Activated naive CD8-positive, alpha-beta T cell treated with anti-CD3 and anti-CD28 coated beads, Interleukin-2, amount 50 U/mL, for 24 hours (primary cell): ENCODE measurements around the gene ARHGAP9.

Experiments used
- ATAC-seq: fragments of 150-1000 bp; cut with Tn5 transposase; one replicate; pipeline ENCODE4 v1.10.0; 2021
- DNase-seq: peaks from one replicate; pipeline ENCODE4 v3.0.0; 2021
- H3K27ac Mint-ChIP-seq: one replicate; pipeline ENCODE4 v1.8.0; 2021; ENCODE audit warnings: mild to moderate bottlenecking, mixed read lengths
- H3K27me3 Mint-ChIP-seq: one replicate; pipeline ENCODE4 v1.8.0; 2021; ENCODE audit warnings: mixed read lengths
- H3K36me3 Mint-ChIP-seq: one replicate; pipeline ENCODE4 v1.8.0; 2021; ENCODE audit warnings: low read depth, mixed read lengths
- H3K4me1 Mint-ChIP-seq: one replicate; pipeline ENCODE4 v1.8.0; 2021; ENCODE audit warnings: mixed read lengths
- H3K4me3 Mint-ChIP-seq: one replicate; pipeline ENCODE4 v1.8.0; 2021; ENCODE audit warnings: mild to moderate bottlenecking, moderate library complexity, mixed read lengths
- H3K9me3 Mint-ChIP-seq: one replicate; pipeline ENCODE4 v1.8.0; 2021; ENCODE audit warnings: mixed read lengths

ARHGAP9 gene

DNA sequence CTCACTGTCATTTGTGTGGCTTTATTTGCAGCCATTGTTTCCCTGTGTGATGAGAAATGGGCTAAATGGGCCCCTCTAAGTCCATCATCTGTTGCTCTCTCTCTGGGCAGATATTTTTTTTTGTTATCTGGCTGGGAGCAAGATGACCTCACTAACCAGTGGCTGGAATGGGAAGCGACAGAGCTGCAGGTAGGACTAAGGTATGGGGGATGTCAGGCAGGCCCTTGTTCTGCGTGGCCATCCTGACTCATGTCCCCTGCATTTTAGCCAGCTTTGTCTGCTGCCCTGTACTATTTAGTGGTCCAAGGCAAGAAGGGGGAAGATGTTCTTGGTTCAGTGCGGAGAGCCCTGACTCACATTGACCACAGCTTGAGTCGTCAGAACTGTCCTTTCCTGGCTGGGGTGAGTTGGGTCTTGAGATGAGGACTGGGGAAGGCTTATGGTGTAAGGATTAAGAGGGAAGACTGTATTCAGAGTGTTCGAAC, 9.5 kb upstream of the ARHGAP9 start:
- peaks cover 55% of the 10 kb centered on the region for H3K36me3 Mint-ChIP-seq
- no peaks in the 10 kb centered on the region for H3K27me3 Mint-ChIP-seq
- DNase-seq = no peak
- peak overlapping the region; percentile 93 for H3K27ac Mint-ChIP-seq
- no peaks in the 10 kb centered on the region for H3K9me3 Mint-ChIP-seq
- peaks cover 32% of the 10 kb centered on the region for H3K4me1 Mint-ChIP-seq
- ATAC-seq = no peak
- H3K4me3 Mint-ChIP-seq = peak overlapping the region; percentile 97

DNA sequence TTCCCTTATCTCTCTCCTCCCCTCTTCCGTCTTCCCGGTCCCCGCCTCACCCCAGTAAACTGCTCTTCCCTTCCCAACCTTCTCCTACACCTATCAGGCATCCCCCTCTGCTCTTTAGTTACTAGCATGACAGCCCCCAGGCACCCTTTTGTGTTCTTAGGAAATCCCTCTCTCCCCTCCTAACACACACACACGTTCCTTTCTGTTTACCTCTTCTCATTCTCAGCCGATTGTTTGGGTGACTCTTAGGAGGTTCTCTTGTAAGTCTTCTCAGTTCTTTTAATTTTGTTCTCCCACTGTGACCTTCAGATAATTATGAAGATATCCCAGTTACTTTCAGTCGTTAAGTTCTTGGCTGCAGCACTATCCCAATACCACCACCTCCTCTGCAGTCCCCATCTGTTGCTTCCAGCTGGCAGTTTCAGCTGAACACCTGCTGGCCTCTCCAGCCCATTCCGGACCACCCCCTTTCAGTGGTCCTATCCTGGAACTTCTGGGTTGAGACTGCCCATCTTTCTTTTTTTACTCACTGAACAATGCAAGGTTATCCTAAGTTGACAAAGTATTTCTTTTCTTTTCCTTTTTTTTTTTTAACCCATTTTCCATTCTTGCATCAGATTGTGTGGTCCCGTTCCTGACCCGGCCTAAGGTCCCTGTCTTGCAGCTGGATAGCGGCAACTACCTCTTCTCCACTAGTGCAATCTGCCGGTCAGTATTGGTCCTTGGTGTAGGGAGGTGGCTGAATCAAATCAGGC, 8.9 kb upstream of the ARHGAP9 start:
- peak overlapping the region; percentile 97 for H3K4me3 Mint-ChIP-seq
- ATAC-seq = no peak
- no peaks in the 10 kb centered on the region for H3K27me3 Mint-ChIP-seq
- no peaks in the 10 kb centered on the region for H3K9me3 Mint-ChIP-seq
- peaks cover 52% of the 10 kb centered on the region for H3K36me3 Mint-ChIP-seq
- peaks cover 32% of the 10 kb centered on the region for H3K4me1 Mint-ChIP-seq
- no peak for DNase-seq
- peak overlapping the region; percentile 93 for H3K27ac Mint-ChIP-seq

DNA sequence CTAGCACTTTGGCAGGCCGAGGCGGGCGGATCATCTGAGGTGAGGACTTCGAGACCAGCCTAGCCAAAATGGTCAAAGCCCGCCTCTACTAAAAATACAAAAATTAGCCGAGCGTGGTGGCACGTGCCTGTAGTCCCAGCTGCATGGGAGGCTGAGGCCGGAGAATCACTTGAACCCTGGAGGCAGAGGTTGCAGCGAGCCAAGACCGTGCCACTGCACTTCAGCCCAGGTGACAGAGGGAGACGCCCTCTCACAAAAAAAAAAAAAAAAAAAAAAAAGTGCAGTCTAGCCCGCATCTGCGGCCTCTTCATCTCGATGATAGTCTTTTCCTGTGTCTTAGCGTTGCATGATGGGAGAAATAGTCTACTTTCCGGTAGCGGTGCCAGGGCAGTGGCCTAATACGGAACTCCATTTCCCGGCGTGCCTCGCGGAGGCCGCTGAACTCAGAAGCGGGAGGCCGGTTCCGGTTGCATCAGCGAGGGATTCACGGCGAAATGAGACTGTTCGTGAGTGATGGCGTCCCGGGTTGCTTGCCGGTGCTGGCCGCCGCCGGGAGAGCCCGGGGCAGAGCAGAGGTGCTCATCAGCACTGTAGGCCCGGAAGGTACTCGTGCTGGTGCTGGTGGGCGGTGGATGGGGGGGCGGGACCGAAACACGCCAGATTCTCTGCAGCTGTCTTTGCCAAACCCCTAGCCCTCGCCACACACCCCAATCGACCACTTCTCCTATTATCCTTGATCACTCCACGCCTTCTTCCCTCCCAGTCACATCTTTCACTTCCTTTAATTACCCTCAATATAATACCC, 8.1 kb upstream of the ARHGAP9 start, which contains the start of gene MARS1:
TSS of gene MARS1 (plus strand) at position 472 of the 805 bp plus-strand sequence. CDS start at position 495, 23 bp downstream.
- H3K9me3 Mint-ChIP-seq = no peaks in the 10 kb centered on the region
- peaks cover 49% of the 10 kb centered on the region for H3K36me3 Mint-ChIP-seq
- DNase-seq = peak; percentile 91
- H3K4me3 Mint-ChIP-seq = peak within 1 kb of the TSS; percentile 97
- peaks cover 38% of the 10 kb centered on the region for H3K4me1 Mint-ChIP-seq
- H3K27me3 Mint-ChIP-seq = no peaks in the 10 kb centered on the region
- H3K27ac Mint-ChIP-seq = peak within 1 kb of the TSS; percentile 93
- peak; percentile 97 for ATAC-seq

DNA sequence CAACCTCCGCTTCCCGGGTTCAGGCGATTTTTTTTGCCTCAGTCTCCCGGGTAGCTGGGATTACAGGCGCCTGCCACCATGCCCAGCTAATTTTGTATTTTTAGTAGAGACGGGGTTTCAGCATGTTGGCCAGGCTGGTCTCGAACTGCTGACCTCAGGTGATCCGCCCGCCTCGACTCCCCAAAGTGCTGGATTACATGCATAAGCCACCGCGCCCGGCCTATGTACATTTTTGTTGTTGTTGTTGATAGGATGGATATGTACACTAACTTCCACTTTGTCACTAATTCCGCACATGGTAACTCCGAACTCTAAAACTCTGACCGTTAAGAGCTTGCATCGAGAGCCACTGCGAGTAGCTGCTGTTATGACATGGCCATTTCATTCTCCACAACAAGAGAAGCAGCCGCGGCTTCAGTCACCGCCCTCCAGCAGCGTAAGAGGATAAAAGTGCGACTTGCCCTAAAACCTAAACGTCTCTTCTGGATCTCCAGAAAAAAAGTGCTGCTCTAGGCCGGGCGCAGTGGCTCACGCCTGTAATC, 7.5 kb upstream of the ARHGAP9 start:
- H3K27me3 Mint-ChIP-seq = no peaks in the 10 kb centered on the region
- H3K4me1 Mint-ChIP-seq = peaks cover 39% of the 10 kb centered on the region
- H3K36me3 Mint-ChIP-seq = peaks cover 43% of the 10 kb centered on the region
- ATAC-seq = no peak
- H3K9me3 Mint-ChIP-seq = no peaks in the 10 kb centered on the region
- no peak for DNase-seq
- peak overlapping the region; percentile 93 for H3K27ac Mint-ChIP-seq
- H3K4me3 Mint-ChIP-seq = peak overlapping the region; percentile 97

DNA sequence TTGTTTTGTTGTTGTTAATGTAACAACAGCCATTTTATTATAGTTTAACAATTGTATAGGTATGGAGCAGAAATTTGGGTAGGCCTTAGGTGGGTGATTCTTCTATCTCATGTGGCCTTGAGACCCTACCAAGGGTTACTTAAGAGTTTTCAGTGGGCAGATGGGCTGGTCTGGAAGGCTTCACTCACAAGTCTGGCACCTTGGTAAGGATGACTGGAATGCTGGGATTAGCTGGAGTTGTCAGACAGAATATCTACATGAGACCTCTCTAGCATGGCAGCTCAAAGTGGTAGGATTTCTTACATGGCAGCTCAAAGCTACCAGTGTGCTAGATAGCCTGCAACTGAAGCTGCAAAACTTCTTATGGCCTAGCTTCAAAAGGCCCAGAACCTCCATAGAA, 6.0 kb upstream of the ARHGAP9 start:
- H3K4me3 Mint-ChIP-seq = no peak overlapping the region
- peaks cover 45% of the 10 kb centered on the region for H3K4me1 Mint-ChIP-seq
- no peak overlapping the region for H3K27ac Mint-ChIP-seq
- no peaks in the 10 kb centered on the region for H3K9me3 Mint-ChIP-seq
- no peaks in the 10 kb centered on the region for H3K27me3 Mint-ChIP-seq
- H3K36me3 Mint-ChIP-seq = peaks cover 33% of the 10 kb centered on the region
- DNase-seq = no peak
- no peak for ATAC-seq

DNA sequence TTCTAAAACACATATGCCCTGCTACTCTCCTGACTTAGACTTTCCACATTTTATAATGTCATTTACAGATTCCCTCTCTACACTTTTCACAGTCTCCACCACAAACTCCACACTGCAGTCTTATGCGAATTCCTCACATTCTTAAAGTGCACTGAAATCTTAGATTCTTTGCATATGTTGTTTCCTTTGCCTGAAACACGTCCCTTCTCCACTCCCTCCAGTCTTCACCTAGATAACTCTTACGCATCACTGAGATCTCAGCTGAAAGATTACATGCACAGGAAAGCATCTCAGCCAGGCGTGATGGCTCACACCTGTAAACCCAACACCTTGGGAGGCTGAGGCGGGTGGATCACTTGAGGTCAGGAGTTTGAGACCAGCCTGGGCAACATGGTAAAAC, 3.8 kb upstream of the ARHGAP9 start:
- Mint-ChIP-seq H3K36me3 (peaks cover 15% of the 10 kb centered on the region), H3K27me3 (no peaks in the 10 kb centered on the region), H3K27ac (peak overlapping the region; percentile 50), H3K4me3 (no peak overlapping the region), H3K4me1 (peaks cover 51% of the 10 kb centered on the region), H3K9me3 (no peaks in the 10 kb centered on the region)
- DNase-seq = no peak
- ATAC-seq = no peak

DNA sequence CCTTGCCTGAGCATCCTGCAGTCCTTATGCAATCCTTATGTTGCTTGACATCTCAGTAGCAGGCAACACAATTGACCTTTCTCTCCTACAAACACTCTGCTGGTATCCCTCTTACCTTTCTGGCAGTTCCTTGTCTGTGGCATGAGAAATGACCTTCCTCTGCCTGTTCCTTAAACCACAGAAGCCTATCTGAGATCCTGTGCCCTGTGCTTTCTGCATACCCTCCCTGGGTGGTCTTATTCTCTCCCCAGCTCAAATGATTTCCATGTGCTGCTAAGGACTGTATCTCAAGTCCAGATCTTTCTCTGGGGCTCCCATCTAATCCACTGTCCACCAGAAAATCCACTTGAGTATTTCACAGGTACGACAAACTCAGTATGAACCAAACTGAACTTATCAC, 2.0 kb upstream of the ARHGAP9 start:
- no peak overlapping the region for H3K4me3 Mint-ChIP-seq
- no peaks in the 10 kb centered on the region for H3K9me3 Mint-ChIP-seq
- peak overlapping the region; percentile 98 for H3K27ac Mint-ChIP-seq
- peaks cover 19% of the 10 kb centered on the region for H3K36me3 Mint-ChIP-seq
- ATAC-seq (no peak), DNase-seq (no peak)
- peaks cover 55% of the 10 kb centered on the region for H3K4me1 Mint-ChIP-seq
- H3K27me3 Mint-ChIP-seq = no peaks in the 10 kb centered on the region

DNA sequence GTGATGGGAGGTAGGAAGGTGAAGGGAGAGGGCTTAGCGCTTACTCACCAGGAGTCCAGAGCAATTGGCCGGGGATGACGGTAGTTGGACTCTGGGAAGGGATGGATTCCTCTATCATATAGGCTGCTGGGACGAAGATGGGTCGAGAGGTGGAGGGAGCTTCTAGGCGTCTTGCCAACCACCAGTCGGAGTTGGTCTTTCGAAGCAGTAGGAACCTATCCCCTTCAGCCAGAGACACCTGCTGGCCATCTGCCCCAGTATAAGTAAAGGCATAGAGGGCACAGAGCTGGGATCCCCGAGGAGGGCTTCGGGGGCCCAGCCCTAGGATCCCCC, 657 bp downstream of the ARHGAP9 start:
- ATAC-seq (no peak), DNase-seq (no peak)
- peak overlapping the region; percentile 93 for H3K4me3 Mint-ChIP-seq
- H3K27ac Mint-ChIP-seq = peak overlapping the region; percentile 98
- peaks cover 73% of the 10 kb centered on the region for H3K4me1 Mint-ChIP-seq
- H3K36me3 Mint-ChIP-seq = peaks cover 35% of the 10 kb centered on the region
- H3K27me3 Mint-ChIP-seq = no peaks in the 10 kb centered on the region
- no peaks in the 10 kb centered on the region for H3K9me3 Mint-ChIP-seq

DNA sequence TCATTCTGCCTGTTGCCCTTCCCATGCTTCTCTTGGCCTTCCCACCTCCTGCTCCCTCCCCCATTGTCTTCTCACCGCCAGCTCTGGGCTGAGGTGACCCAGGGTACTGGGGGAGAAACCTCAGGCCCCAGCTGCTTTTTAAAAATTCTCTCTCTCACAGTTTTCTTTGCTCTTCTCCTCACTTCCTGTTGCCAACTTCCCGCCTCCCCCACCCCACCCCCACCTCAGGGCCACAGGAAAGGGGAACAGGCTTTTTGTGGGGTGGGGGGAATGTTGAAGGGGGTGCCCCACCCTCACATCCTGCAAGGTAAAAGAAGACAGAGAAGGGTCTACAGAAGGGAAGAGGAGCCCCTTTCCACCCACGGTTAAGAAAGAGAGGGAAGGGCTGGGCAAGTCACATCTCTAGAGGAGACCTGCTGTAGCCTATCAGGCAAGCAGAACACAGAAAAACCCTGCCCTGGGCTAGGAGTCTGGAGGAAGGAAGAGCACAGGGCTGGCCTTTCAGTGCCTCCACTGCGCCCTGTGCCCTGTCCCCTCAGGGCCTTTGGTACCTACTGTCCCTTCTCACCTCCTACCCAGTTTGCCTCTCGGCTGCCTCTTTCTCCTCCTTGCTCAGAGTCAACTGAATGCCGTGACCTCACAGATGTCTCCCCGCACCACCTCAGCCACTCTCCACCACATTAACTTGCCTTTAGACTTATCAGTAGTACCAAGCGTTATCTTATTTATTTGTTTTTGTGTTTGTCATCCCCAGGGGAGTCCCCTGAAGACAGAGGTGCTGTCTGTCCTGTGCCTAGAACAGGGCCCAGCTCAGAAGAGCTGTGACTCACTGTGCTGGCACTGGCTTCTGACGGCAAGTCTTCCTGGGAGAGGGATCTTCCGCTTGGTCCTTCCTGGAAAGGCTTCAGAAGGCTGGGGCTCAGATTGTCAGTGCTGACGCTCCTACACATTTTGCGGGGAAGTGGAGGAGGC, 1.7 kb downstream of the ARHGAP9 start:
- Mint-ChIP-seq H3K27ac (peak overlapping the region; percentile 98), H3K4me3 (peak overlapping the region; percentile 93), H3K4me1 (peaks cover 74% of the 10 kb centered on the region), H3K9me3 (no peaks in the 10 kb centered on the region), H3K27me3 (no peaks in the 10 kb centered on the region), H3K36me3 (peaks cover 41% of the 10 kb centered on the region)
- peak; percentile 52 for DNase-seq
- peak; percentile 54 for ATAC-seq

DNA sequence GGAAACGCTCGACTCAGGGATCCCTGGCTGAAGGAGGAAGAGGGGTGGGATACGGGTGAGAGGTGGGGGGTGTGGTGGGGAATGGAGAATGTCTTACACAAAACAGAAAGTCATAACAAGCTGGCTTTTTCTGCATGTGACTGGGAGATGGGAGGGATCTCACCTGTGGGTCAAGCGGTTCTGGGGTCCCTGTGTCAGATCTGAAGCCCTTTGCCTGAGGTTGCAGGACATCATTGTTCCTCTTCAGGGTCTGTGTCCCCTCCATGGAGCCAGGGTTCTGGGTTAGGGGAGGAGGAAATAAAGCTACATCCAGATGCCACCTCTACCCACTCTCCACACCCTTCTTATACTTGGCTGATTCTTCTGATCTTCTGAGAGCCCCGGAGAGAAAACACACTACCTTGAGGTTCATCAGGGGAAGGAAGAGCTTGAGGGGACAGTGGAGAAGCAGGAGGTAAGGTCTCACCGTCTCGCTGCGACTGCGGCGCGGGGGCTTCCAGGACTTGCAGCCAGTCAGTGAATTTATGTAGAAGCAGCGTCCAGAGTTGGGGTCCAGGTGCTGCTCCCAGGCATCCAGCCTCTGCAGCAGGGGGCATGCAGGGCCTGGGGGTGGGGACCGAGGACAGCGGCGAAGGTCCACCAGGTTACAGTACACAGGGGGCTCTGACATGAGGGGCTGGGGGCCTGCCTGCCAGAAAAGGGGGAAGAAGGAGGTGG, 2.5 kb downstream of the ARHGAP9 start:
- Mint-ChIP-seq H3K4me1 (peaks cover 77% of the 10 kb centered on the region), H3K27me3 (no peaks in the 10 kb centered on the region), H3K27ac (peak overlapping the region; percentile 98), H3K4me3 (peak overlapping the region; percentile 93), H3K36me3 (peaks cover 47% of the 10 kb centered on the region), H3K9me3 (no peaks in the 10 kb centered on the region)
- ATAC-seq = no peak
- DNase-seq = no peak

DNA sequence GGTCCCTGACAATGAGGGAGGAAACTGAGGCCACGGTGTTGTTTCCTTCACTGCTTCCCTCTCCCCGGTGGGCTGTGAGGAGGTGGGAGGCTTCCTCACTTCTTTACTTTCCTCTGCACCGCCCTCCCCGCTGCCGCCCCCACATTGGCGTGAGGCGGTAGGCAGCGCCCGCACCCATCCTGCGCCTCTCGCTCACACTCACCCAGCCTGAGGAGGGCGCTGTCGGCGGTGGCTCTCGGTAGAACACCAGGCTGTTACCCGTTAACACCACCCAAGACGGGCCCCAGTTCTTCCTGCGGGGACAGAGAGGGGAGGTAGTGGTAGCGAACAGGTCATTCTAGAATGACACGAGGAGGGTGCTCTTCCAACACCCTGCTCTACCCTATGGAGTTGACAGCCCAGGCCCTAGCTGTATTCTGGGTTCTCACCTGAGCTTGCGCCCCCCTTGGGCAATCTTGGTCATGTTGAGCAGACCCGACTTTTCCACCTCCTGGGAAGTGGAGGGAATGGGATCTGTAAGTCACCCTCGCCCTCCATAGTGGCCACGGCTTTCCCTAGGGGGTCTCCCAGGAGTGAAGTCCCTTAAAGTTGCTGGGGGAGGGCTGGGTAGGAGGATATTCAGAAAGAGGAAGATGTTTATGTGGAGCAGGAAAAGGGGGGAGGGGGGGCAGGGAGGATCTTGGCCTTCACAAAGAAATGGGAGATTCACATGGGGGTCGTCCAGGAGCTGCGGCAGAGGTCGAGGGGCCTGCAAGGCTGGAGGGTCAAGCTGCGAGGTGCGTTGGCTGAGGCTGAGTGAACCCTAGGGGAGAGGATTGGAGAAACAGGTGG, 3.3 kb downstream of the ARHGAP9 start:
- ATAC-seq = peak; percentile 44
- peaks cover 49% of the 10 kb centered on the region for H3K36me3 Mint-ChIP-seq
- peaks cover 75% of the 10 kb centered on the region for H3K4me1 Mint-ChIP-seq

DNA sequence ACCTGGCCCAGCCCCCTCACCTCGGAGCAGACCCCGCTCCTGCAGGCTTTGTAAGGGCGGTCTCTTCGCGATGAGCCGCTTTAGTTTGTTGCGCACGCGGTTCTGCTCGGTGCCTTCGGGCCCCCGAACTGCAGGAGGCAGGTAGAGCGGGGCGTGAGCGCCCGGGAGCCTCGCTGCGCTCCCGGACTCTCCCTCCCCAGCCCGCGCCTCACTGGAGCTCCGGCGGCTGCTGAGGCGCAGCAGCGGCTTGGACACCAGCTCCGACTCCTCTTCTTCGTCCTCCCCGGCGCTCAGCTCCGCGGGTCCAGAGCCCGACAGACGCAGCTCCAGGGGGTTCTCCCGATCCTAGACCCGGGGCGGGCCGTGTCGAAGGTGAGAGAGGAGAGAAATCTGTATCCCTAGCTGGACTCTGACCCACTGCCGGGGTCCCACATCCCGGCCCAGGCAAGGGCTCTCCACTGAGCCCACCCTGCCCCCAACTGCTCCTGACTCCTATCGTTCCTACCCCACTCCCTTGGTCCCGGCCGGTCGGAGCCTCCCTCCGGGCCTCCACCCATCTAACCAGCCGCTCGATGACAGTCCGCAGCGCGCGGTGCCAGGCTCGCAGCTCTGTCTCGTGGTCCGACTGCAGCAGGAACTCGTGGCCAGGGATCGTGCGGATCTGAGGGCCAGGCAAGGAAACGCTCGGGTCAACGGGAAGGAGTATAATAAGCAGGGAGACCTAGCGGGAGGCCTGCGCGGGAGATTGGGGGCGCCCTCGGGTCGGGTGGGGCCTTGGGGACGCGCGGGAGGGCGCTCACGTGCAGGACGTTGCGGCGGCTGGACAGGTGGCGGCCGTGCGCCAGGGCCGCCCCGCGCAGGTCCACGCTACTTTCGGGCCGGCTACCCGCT, 4.2 kb downstream of the ARHGAP9 start:
- no peak for DNase-seq
- H3K9me3 Mint-ChIP-seq = no peaks in the 10 kb centered on the region
- peaks cover 47% of the 10 kb centered on the region for H3K36me3 Mint-ChIP-seq
- no peak for ATAC-seq
- peaks cover 67% of the 10 kb centered on the region for H3K4me1 Mint-ChIP-seq
- H3K4me3 Mint-ChIP-seq = peak overlapping the region; percentile 93
- H3K27me3 Mint-ChIP-seq = no peaks in the 10 kb centered on the region
- peak overlapping the region; percentile 98 for H3K27ac Mint-ChIP-seq

More for the DNA sequence above, 3.3 kb downstream of the ARHGAP9 start:
- Mint-ChIP-seq H3K4me3 (peak overlapping the region; percentile 93), H3K27me3 (no peaks in the 10 kb centered on the region), H3K9me3 (no peaks in the 10 kb centered on the region), H3K27ac (peak overlapping the region; percentile 98)
- DNase-seq = peak; percentile 87
